ENCODE data around the gene TAAR1.
A peak's percentile ranks its signal among the peaks of the same experiment; 100 is the strongest.
"Not testable (repeated sequence)": the region's sequence is repeated elsewhere in the genome, so short reads cannot be mapped to it uniquely, and the experiment has no call there.

TAAR1 gene

DNA sequence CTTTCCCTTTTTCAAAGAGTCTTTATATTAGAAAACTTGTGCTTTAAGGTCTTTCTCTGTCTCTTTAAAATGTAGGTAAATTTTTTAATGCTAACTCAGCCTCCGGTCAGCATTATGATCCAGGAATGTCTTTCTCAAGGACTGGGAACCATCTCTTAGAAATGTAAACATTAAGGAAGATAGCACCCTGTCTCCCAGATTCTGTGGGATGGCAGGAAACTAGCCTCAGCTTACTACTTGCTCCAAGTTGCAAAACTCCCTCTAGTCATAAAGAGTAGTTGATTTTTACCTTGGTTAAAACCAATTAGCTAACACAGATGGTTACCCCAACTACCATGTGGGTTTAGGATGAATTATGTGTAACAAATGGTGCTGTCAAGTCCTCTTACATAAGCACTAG, 4.7 kb upstream of the TAAR1 start:
- DNase-seq (ENCODE audit: low read depth) = no peak
- TF ChIP-seq, protein P1, sequence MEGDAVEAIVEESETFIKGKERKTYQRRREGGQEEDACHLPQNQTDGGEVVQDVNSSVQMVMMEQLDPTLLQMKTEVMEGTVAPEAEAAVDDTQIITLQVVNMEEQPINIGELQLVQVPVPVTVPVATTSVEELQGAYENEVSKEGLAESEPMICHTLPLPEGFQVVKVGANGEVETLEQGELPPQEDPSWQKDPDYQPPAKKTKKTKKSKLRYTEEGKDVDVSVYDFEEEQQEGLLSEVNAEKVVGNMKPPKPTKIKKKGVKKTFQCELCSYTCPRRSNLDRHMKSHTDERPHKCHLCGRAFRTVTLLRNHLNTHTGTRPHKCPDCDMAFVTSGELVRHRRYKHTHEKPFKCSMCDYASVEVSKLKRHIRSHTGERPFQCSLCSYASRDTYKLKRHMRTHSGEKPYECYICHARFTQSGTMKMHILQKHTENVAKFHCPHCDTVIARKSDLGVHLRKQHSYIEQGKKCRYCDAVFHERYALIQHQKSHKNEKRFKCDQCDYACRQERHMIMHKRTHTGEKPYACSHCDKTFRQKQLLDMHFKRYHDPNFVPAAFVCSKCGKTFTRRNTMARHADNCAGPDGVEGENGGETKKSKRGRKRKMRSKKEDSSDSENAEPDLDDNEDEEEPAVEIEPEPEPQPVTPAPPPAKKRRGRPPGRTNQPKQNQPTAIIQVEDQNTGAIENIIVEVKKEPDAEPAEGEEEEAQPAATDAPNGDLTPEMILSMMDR (IDR thresholded peaks at IDR 0.05; ENCODE audit: insufficient read depth, low read depth, low read length, missing control alignments) = no peak
- H3K4me3 ChIP-seq (ENCODE audit: low read length) = no peak overlapping the region

DNA sequence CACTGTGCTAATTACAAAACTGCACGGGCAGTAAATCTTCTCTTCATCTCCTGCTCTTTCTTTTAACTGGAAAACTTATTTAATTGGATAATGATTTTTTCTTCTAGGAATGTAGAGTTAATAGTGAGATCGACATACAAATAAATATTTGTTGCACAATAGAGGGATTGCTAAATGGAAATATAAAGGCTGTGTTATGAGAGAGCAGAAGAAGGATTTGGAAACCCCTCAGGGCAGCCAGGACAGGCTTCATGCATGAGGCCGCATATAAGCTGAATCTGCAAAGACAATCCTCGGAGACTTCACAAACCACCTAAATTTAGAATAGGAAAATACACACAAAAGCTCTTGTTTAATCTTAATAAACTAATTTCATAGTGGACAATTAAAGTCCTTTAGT, 2.9 kb upstream of the TAAR1 start:
- TF ChIP-seq, protein P1 (IDR thresholded peaks at IDR 0.05; ENCODE audit: insufficient read depth, low read depth, low read length, missing control alignments) = no peak
- DNase-seq (ENCODE audit: low read depth) = no peak
- H3K4me3 ChIP-seq (ENCODE audit: low read length) = no peak overlapping the region

DNA sequence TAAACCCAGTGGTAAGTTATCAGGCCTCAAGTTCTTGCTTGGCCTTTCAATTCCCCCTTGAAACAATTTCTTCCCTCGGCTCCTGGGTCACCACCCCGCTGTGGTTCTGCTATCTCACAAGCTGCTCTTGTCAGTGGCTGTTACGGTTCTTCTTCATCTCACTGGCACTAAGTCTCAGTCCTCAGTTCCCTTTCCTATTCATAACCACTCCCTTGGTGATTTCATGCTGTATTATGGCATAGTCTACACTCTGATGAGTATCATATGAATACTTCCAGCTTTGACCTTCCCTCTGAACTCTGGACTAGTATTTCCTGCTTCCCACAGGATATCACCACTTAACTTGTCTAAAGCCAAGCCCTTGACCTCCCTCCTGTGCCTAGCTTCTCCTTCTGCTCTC, 7.9 kb downstream of the TAAR1 start:
- TF ChIP-seq, protein P1 (IDR thresholded peaks at IDR 0.05; ENCODE audit: insufficient read depth, low read depth, low read length, missing control alignments) = no peak
- peak; percentile 54 for DNase-seq (ENCODE audit: low read depth)
- no peak overlapping the region for H3K4me3 ChIP-seq (ENCODE audit: low read length)

DNA sequence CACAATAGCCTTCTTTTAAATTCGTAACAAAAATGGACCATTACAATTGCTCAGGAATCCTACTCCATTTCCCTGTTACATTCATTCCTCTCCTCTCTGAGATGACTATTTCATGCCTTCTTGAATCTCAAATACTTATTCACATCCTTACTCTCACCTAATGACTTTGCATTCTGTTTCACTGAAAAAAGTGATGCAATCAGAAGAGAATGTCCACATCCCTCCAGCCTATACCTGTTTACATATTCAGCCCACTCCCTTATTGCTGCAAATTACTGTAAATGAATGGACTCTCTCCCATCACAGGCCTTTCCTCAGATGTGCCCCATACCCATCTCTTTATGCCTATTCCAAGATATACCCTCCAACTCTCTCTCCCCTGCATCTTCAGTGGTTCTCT, 8.6 kb downstream of the TAAR1 start:
- DNase-seq (ENCODE audit: low read depth) = peak; percentile 87
- no peak overlapping the region for H3K4me3 ChIP-seq (ENCODE audit: low read length)
- TF ChIP-seq, protein P1 (IDR thresholded peaks at IDR 0.05; ENCODE audit: insufficient read depth, low read depth, low read length, missing control alignments) = no peak

DNA sequence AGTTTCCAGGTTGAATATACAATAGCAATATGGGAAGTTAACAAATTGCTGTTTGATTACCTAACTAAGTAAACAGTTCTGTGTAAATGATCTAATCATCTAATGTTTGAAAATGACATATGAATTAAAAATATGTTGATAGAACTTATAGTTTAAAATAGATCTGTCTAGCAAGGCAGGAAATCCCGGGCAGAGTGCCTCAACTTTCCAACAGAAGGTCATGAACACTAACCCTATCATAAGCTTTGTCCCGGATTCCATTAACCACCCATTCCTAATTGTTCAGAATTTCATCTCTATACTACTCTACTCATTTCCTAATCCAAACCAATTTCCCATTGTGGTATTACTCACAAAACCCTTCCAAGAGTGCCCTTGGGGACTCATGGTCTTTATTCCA, 10.2 kb downstream of the TAAR1 start:
- no peak overlapping the region for H3K4me3 ChIP-seq (ENCODE audit: low read length)
- TF ChIP-seq, protein P1 (IDR thresholded peaks at IDR 0.05; ENCODE audit: insufficient read depth, low read depth, low read length, missing control alignments) = no peak
- DNase-seq (ENCODE audit: low read depth) = no peak

DNA sequence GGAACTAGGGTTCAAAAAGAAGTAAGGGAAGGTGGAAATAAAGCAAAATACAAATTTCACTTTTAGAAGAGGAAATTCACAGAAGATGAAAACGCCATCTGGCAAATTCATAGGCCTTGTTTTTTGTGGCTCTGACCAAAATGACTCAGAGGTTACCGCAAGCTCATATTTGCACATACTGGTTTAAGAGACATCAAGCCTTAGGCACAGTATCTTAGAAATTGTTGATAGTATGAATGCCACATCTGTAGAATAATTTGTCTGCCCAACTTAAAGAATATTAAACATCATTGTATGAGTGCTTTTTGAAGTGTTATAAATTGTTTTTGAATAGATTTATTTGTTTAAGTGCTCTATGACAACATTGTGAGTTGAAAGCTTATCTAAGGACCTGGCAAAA, 10.6 kb downstream of the TAAR1 start:
- TF ChIP-seq, protein P1 (IDR thresholded peaks at IDR 0.05; ENCODE audit: insufficient read depth, low read depth, low read length, missing control alignments) = no peak
- DNase-seq (ENCODE audit: low read depth) = peak; percentile 87
- H3K4me3 ChIP-seq (ENCODE audit: low read length) = no peak overlapping the region

DNA sequence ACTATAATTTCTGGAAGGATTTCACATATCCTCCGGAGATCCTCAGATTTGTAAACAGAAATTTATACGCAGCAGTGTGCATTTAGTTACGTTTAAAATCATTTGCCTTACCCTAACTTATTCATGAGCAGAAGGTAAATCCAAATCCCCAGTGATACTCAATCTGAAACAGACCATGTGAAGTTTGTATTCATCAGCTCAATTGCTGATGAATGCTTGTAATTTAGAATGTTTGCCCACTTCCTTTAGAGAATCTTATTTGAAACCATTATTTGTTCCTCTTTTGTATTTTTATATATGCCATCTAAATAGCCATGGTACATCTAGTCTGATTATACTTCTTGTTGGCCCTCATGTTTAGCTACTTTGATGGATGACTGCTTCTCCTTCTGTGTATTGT, 15.4 kb downstream of the TAAR1 start:
- TF ChIP-seq, protein P1 (IDR thresholded peaks at IDR 0.05; ENCODE audit: insufficient read depth, low read depth, low read length, missing control alignments) = no peak
- H3K4me3 ChIP-seq (ENCODE audit: low read length) = no peak overlapping the region
- DNase-seq (ENCODE audit: low read depth) = no peak

DNA sequence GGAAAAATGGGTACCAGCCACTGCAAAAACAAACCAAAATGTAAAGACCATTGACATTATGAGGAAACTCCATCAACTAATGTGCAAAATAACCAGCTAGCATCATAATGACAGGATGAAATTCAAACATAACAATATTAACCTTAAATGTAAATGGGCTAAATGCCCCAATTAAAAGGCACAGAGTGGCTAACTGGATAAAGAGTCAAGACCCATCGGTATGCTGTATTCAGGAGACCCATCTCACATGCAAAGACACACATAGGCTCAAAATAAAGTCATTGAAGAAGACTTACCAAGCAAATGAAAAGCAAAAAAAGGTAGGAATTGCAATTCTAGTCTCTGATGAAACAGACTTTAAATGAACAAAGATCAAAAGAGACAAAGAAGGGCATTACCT, 21.8 kb downstream of the TAAR1 start:
- not testable (repeated sequence) for DNase-seq (ENCODE audit: low read depth); H3K4me3 ChIP-seq (ENCODE audit: low read length)

DNA sequence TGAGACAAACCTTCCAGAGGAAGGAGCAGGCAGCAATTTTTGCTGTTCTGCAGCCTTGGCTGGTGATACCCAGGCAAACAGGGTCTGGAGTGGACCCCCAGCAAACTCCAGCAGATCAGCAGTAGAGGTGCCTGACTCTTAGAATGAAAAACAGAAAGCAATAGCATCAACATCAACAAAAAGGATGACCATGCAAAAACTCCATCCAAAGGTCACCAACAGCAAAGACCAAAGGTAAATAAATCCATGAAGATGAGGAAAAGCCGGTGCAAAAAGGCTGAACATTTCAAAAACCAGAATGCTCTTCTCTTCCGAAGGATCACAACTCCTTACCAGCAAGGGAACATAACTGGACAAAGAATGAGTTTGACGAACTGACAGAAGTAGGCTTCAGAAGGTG, 23.1 kb downstream of the TAAR1 start:
- not testable (repeated sequence) for H3K4me3 ChIP-seq (ENCODE audit: low read length); DNase-seq (ENCODE audit: low read depth)

DNA sequence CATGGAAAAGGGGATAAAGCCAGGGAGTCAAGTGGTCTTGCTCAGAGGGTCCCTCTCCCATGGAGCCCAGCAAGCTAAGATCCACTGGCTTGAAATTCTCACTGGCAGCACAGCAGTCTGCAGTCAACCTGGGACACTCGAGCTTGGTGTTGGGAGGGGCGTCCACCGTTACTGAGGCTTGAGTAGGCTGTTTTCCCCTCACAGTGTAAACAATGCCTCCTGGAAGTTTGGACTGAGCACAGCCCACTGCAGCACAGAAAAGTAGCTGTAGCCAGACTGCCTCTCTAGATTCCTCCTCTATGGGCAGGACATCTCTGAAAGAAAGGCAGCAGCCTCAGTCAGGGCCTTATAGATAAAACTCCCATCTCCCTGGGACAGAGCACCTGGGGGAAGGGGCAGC, 23.7 kb downstream of the TAAR1 start:
- H3K4me3 ChIP-seq (ENCODE audit: low read length); DNase-seq (ENCODE audit: low read depth): not testable (repeated sequence)

Measured in epithelial cell of esophagus (primary cell).